GM12891 (cell line): ENCODE measurements around the gene ARL11.
"Not testable (repeated sequence)": the region's sequence is repeated elsewhere in the genome, so short reads cannot be mapped to it uniquely, and the experiment has no call there.

Experiments used
- DNase-seq: peaks from one replicate; pipeline ENCODE4 v3.0.0; 2011; ENCODE audit warnings: low spot score; ENCODE audit not compliant: insufficient read length
- FAIRE-seq: peaks from 2 replicates; lab custom pipeline; 2011; peaks lifted over from hg19 to GRCh38; lab: Jason Lieb, UNC
- PAX5 ChIP-seq: IDR thresholded peaks from 2 replicates; pipeline ENCODE4 v1.6.1; 2011; ENCODE audit warnings: low read length, moderate library complexity, mild to moderate bottlenecking; ENCODE audit not compliant: insufficient read depth, severe bottlenecking
- POLR2A ChIP-seq: IDR thresholded peaks from 2 replicates; pipeline ENCODE4 v1.6.1; 2011; ENCODE audit warnings: low read depth, low read length, control low read depth
- POLR2AphosphoS5 ChIP-seq: IDR thresholded peaks from 2 replicates; pipeline ENCODE4 v1.6.1; 2011; ENCODE audit warnings: low read depth, low read length, control low read depth
- POU2F2 ChIP-seq: IDR thresholded peaks from 2 replicates; pipeline ENCODE4 v1.6.1; 2011; ENCODE audit warnings: low read depth, mild to moderate bottlenecking, control low read depth, low read length, moderate library complexity
- SPI1 ChIP-seq: IDR thresholded peaks from 2 replicates; pipeline ENCODE4 v1.6.1; 2011; ENCODE audit warnings: low read depth, low read length, control low read depth
- TAF1 ChIP-seq: IDR thresholded peaks from 2 replicates; pipeline ENCODE4 v1.6.1; 2011; ENCODE audit warnings: low read depth, low read length, control low read depth

Gene ARL11

GRCh38 chr13:49596221-49596620 is 32.1 kb upstream of the ARL11 start:
- DNase-seq (no peak), FAIRE-seq (peak; percentile 38)
- TF ChIP-seq POLR2AphosphoS5: no peak

- no peak for TF ChIP-seq TAF1
- TF ChIP-seq SPI1: no peak
- TF ChIP-seq POU2F2: no peak
- TF ChIP-seq POLR2A: no peak
- TF ChIP-seq PAX5: no peak
- no peak for TF ChIP-seq POLR2AphosphoS5
These were observed 31.2 kb upstream of the ARL11 start for GRCh38 chr13:49597043-49597641.

GRCh38 chr13:49602005-49602404 is 26.3 kb upstream of the ARL11 start:
- TF ChIP-seq TAF1 (no peak), POLR2AphosphoS5 (no peak), SPI1 (no peak), PAX5 (no peak), POU2F2 (no peak)
- no peak for FAIRE-seq
- no peak for DNase-seq

More at GRCh38 chr13:49597043-49597641, 31.2 kb upstream of the ARL11 start:
- FAIRE-seq (no peak), DNase-seq (no peak)

GRCh38 chr13:49602615-49603014 is 25.7 kb upstream of the ARL11 start:
- not testable (repeated sequence) for DNase-seq, FAIRE-seq

GRCh38 chr13:49604570-49604969 is 23.7 kb upstream of the ARL11 start:
- TF ChIP-seq POLR2A (no peak), POLR2AphosphoS5 (no peak), SPI1 (no peak), POU2F2 (no peak)
- DNase-seq (no peak), FAIRE-seq (no peak)

- DNase-seq: peak; percentile 42
- TF ChIP-seq POLR2AphosphoS5 (no peak), PAX5 (no peak), POLR2A (no peak), POU2F2 (no peak), TAF1 (no peak), SPI1 (no peak)
- FAIRE-seq: peak; percentile 96
These were observed 21.3 kb upstream of the ARL11 start for GRCh38 chr13:49606747-49607648.

GRCh38 chr13:49607761-49608160 is 20.5 kb upstream of the ARL11 start:
- DNase-seq (no peak), FAIRE-seq (no peak)
- TF ChIP-seq POLR2A: no peak
- TF ChIP-seq TAF1: no peak
- no peak for TF ChIP-seq PAX5
- no peak for TF ChIP-seq POU2F2
- no peak for TF ChIP-seq POLR2AphosphoS5
- no peak for TF ChIP-seq SPI1

GRCh38 chr13:49608651-49609331 is 19.5 kb upstream of the ARL11 start:
- no peak for DNase-seq
- no peak for FAIRE-seq

GRCh38 chr13:49610176-49610575 is 18.1 kb upstream of the ARL11 start:
- DNase-seq (no peak), FAIRE-seq (peak; percentile 55)
- TF ChIP-seq POU2F2: no peak
- TF ChIP-seq POLR2AphosphoS5: no peak
- no peak for TF ChIP-seq SPI1
- TF ChIP-seq POLR2A: no peak
- no peak for TF ChIP-seq TAF1
- TF ChIP-seq PAX5: no peak

More at GRCh38 chr13:49608651-49609331, 19.5 kb upstream of the ARL11 start:
- no peak for TF ChIP-seq POU2F2
- TF ChIP-seq SPI1: peak; percentile 71

- not testable (repeated sequence) for FAIRE-seq, DNase-seq
These were observed 16.3 kb upstream of the ARL11 start for GRCh38 chr13:49612042-49612441.
